ENCODE data around the gene FNDC3B.

- TF ChIP-seq POLR2A (IDR thresholded peaks at IDR 0.05; ENCODE audit: control extremely low read depth in 1 of 2, low read depth in 2 of 2, low read length in 2 of 2) = no peak
- no peak for TF ChIP-seq CTCF (IDR thresholded peaks at IDR 0.05; ENCODE audit: control extremely low read depth in 1 of 3, insufficient read depth in 1 of 3, low read depth in 1 of 3, low read length in 3 of 3)
- no peak for TF ChIP-seq EGR1 (IDR thresholded peaks at IDR 0.05; ENCODE audit: borderline replicate concordance, low read depth, low read length)
- no peak for TF ChIP-seq SIX5 (IDR thresholded peaks at IDR 0.05; ENCODE audit: low read depth, low read length)
Observed at GRCh38 chr3:172065527-172065926, 26.1 kb downstream of the FNDC3B start.
